B cell (primary cell): Measurements from ENCODE around the gene PROSER1. TPM values are rescaled to one million over a fixed set of nuclear protein-coding genes. Genes with fewer than 3 reads are reported as not detected.

ENCODE experiments used
- ATAC-seq: fragments of 200-7000 bp; cut with Tn5 transposase; one replicate; pipeline ENCODE4 v1.10.0; 2021; ENCODE audit warnings: low read depth, mild to moderate bottlenecking, moderate number of reproducible peaks, moderate library complexity
- CTCF ChIA-PET: fragments of 350-600 bp; sonication (Branson Sonifier 250); formaldehyde crosslinking; loops from one replicate; lab custom pipeline; 2021; ENCODE audit warnings: antibody characterized with exemption, inconsistent platforms; lab: Charles Lee
- POLR2A ChIA-PET: fragments of 350-600 bp; sonication (Branson Sonifier 250); formaldehyde crosslinking; loops from one replicate; lab custom pipeline; 2021; ENCODE audit warnings: antibody characterized with exemption; lab: Charles Lee
- DNase-seq: peaks from one replicate; pipeline ENCODE4 v3.0.0; 2013
- H2AFZ ChIP-seq: 2 replicates; pipeline ENCODE4 v1.6.1; 2012; ENCODE audit warnings: mild to moderate bottlenecking, low read depth, low read length; ENCODE audit not compliant: insufficient read depth, poor library complexity, severe bottlenecking
- H3K27ac ChIP-seq, 2 donors: 1 replicate in 1 of 2; 2 replicates in 1 of 2; pipeline ENCODE4 v1.5.1; 2012 to 2013; ENCODE audit warnings: low read length in 2 of 2, mild to moderate bottlenecking in 2 of 2, moderate library complexity in 1 of 2
- H3K27me3 ChIP-seq, 4 experiments: fragments of 200-600 bp in 1 of 4; sonication (generic) in 1 of 4; replicated peaks in 1 of 4; 1 replicate in 2 of 4; 2 replicates in 2 of 4; pipeline versions ENCODE4 v1.6.1 to v1.7.0; 2013 to 2016; ENCODE audit warnings: low read length in 3 of 4, mild to moderate bottlenecking in 2 of 4, mixed read lengths in 1 of 4, moderate library complexity in 1 of 4; ENCODE audit not compliant: insufficient read depth in 4 of 4, control insufficient read depth in 3 of 4; ENCODE audit errors: control extremely low read depth in 1 of 4
- H3K36me3 ChIP-seq, 2 experiments: replicated peaks in 1 of 2; 1 replicate in 1 of 2; 2 replicates in 1 of 2; pipeline versions ENCODE4 v1.6.1 to v1.7.1; 2013; ENCODE audit warnings: low read length in 1 of 2; ENCODE audit not compliant: insufficient read depth in 2 of 2, control insufficient read depth in 1 of 2; ENCODE audit errors: control extremely low read depth in 1 of 2, extremely low read depth in 1 of 2
- H3K4me1 ChIP-seq, 2 donors: fragments of 200-600 bp in 1 of 2; sonication (generic) in 1 of 2; 1 replicate in 1 of 2; 2 replicates in 1 of 2; pipeline versions ENCODE4 v1.5.1 to v1.6.1; 2013 to 2017; ENCODE audit warnings: low read length in 2 of 2; ENCODE audit not compliant: control insufficient read depth in 2 of 2, insufficient read depth in 2 of 2
- H3K4me2 ChIP-seq: replicated peaks from 2 replicates; pipeline ENCODE3; 2012; ENCODE audit warnings: mild to moderate bottlenecking, low read depth, low read length; ENCODE audit not compliant: poor library complexity, severe bottlenecking
- H3K4me3 ChIP-seq, 5 experiments: fragments of 200-600 bp in 1 of 5; sonication (generic) in 1 of 5; 1 replicate in 3 of 5; 2 replicates in 2 of 5; pipeline versions ENCODE4 v1.5.1 to v1.7.0; 2011 to 2016; ENCODE audit warnings: low read length in 4 of 5, mild to moderate bottlenecking in 4 of 5, low read depth in 2 of 5, control low read depth in 1 of 5, moderate library complexity in 1 of 5; ENCODE audit not compliant: insufficient read depth in 1 of 5; ENCODE audit errors: control extremely low read depth in 1 of 5, extremely low read depth in 1 of 5
- H3K79me2 ChIP-seq: fragments of 200-600 bp; sonication (generic); one replicate; pipeline ENCODE4 v1.6.0; 2016; ENCODE audit warnings: low read length; ENCODE audit not compliant: control insufficient read depth, insufficient read depth
- H3K9ac ChIP-seq: fragments of 200-600 bp; sonication (generic); 2 replicates; pipeline ENCODE4 v1.6.1; 2017; ENCODE audit warnings: mild to moderate bottlenecking, low read length, moderate library complexity
- H3K9me3 ChIP-seq, 3 donors: one replicate each; pipeline versions ENCODE4 v1.6.1 to v1.7.1; 2013; ENCODE audit warnings: low read length in 2 of 3; ENCODE audit not compliant: control insufficient read depth in 2 of 3, insufficient read depth in 1 of 3; ENCODE audit errors: control extremely low read depth in 1 of 3
- H4K20me1 ChIP-seq: 2 replicates; pipeline ENCODE4 v1.6.0; 2012; ENCODE audit warnings: mild to moderate bottlenecking, low read length; ENCODE audit not compliant: insufficient read depth, control insufficient read depth, poor library complexity, severe bottlenecking
- H3K27ac Mint-ChIP-seq: one replicate; pipeline ENCODE4 v1.8.0; 2021; ENCODE audit warnings: mixed read lengths
- H3K27me3 Mint-ChIP-seq: one replicate; pipeline ENCODE4 v1.8.0; 2021; ENCODE audit warnings: mixed read lengths
- H3K4me1 Mint-ChIP-seq: one replicate; pipeline ENCODE4 v1.8.0; 2021; ENCODE audit warnings: mixed read lengths
- H3K4me3 Mint-ChIP-seq: one replicate; pipeline ENCODE4 v1.8.0; 2021; ENCODE audit warnings: mixed read lengths
- H3K9me3 Mint-ChIP-seq: one replicate; pipeline ENCODE4 v1.8.0; 2022; ENCODE audit warnings: mixed read lengths; ENCODE audit not compliant: insufficient read depth
- EZH2 ChIP-seq: IDR thresholded peaks from 2 replicates; pipeline ENCODE4 v1.6.1; 2012; ENCODE audit warnings: borderline replicate concordance, low read depth, mild to moderate bottlenecking, moderate library complexity, low read length; ENCODE audit not compliant: insufficient read depth, poor library complexity, severe bottlenecking
- WGBS: methylation state at CpG from one replicate; pipeline ENCODE4 v1.1.5; 2013; ENCODE audit warnings: missing lambda C conversion rate; ENCODE audit not compliant: insufficient coverage; 5-methylcytosine and 5-hydroxymethylcytosine counted together
- intact Hi-C: fragments of 100-400 bp; cut with micrococcal nuclease; formaldehyde crosslinking; loops from one replicate; pipeline ENCODE4 v1.10.0; 2022
- polyA plus RNA-seq: library from polyadenylated mRNA; depleted of rRNA; stranded (reverse); fragments of >200 nt; gene quantifications from 2 replicates; pipeline ENCODE4 v1.2.3, GENCODE V29; 2012
- total RNA-seq, 2 donors: library from RNA; stranded (reverse); fragments of 120-200 nt in 1 of 2; gene quantifications; 1 replicate in 1 of 2; 2 replicates in 1 of 2; pipeline versions ENCODE4 v1.2.3 to v1.2.4, GENCODE V29; 2013 to 2022
- TF ChIP-seq, protein P1 (sequence below): fragments of 200-600 bp; IDR thresholded peaks from one replicate; pipeline ENCODE4 v1.8.0; 2022; ENCODE audit warnings: antibody characterized with exemption, mild to moderate bottlenecking

Gene PROSER1
- total and polyA plus RNA-seq, 2 donors (not counting 1 experiment from before 2014, with no cell fraction given): 18.1 to 63.5 TPM

DNA sequence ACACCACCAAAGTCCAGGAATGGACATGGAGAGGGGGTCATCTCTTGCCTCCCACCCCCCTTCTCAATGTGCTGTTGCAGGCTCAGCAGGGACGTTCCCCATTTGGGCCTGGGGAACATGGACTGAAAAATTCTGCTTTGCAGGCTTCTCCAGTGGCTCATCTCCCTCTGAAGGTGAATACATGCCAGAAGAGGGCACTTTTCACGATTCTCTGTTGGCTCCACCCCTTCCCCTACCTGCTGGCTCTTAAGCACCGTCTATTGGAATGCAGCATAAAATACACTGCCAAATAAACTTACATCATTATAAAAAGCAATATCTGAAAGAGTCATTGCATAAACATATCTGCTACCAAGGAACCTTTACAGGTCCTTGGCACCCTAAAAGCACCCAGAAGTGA is 36.1 kb upstream of the PROSER1 start:
- ChIA-PET POLR2A (no interaction called here), CTCF (no interaction called here)
- H2AFZ ChIP-seq: no peak overlapping the region
- H3K27ac ChIP-seq: no peak overlapping the region
- no peaks in the 10 kb centered on the region for H4K20me1 ChIP-seq
- intact Hi-C loops: no loop called here
- H3K36me3 ChIP-seq: no peaks in the 10 kb centered on the region
- no peak overlapping the region for H3K9ac ChIP-seq
- no peak for DNase-seq
- H3K4me3 Mint-ChIP-seq: no peak overlapping the region
- H3K27me3 Mint-ChIP-seq: peaks cover 41% of the 10 kb centered on the region
- TF ChIP-seq EZH2: no peak
- TF ChIP-seq, protein P1, sequence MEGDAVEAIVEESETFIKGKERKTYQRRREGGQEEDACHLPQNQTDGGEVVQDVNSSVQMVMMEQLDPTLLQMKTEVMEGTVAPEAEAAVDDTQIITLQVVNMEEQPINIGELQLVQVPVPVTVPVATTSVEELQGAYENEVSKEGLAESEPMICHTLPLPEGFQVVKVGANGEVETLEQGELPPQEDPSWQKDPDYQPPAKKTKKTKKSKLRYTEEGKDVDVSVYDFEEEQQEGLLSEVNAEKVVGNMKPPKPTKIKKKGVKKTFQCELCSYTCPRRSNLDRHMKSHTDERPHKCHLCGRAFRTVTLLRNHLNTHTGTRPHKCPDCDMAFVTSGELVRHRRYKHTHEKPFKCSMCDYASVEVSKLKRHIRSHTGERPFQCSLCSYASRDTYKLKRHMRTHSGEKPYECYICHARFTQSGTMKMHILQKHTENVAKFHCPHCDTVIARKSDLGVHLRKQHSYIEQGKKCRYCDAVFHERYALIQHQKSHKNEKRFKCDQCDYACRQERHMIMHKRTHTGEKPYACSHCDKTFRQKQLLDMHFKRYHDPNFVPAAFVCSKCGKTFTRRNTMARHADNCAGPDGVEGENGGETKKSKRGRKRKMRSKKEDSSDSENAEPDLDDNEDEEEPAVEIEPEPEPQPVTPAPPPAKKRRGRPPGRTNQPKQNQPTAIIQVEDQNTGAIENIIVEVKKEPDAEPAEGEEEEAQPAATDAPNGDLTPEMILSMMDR: no peak
- H3K4me2 ChIP-seq: no peak overlapping the region
- 65% methylated on average over 2 of the region's 3 CpGs for WGBS
- no peak for ATAC-seq
- H3K4me1 Mint-ChIP-seq: no peaks in the 10 kb centered on the region
- no peaks in the 10 kb centered on the region for H3K79me2 ChIP-seq
- H3K4me1 ChIP-seq: no peaks in the 10 kb centered on the region
- peaks cover 0 to 25% (median 14%) of the 10 kb centered on the region in 4 experiments for H3K27me3 ChIP-seq
- H3K4me3 ChIP-seq: no peak overlapping the region
- peaks cover 0 to 5% (median 0%) of the 10 kb centered on the region in 3 donors for H3K9me3 ChIP-seq
- H3K27ac Mint-ChIP-seq: no peak overlapping the region
- H3K9me3 Mint-ChIP-seq: no peaks in the 10 kb centered on the region

- WGBS: 100% methylated on average over 2 of the region's 2 CpGs
- DNase-seq (no peak), ATAC-seq (no peak)
- peaks cover 0 to 25% (median 14%) of the 10 kb centered on the region in 4 experiments for H3K27me3 ChIP-seq
- peaks cover 34% of the 10 kb centered on the region for H3K27me3 Mint-ChIP-seq
- H4K20me1 ChIP-seq: no peaks in the 10 kb centered on the region
- no peak overlapping the region for H2AFZ ChIP-seq
- TF ChIP-seq, protein P1: no peak
- no peak for TF ChIP-seq EZH2
- H3K4me2 ChIP-seq: no peak overlapping the region
- no peaks in the 10 kb centered on the region for H3K4me1 ChIP-seq
- ChIA-PET POLR2A (no interaction called here), CTCF (no interaction called here)
- no peak overlapping the region for H3K9ac ChIP-seq
- H3K9me3 ChIP-seq: peaks cover 0 to 5% (median 0%) of the 10 kb centered on the region in 3 donors
- H3K9me3 Mint-ChIP-seq: no peaks in the 10 kb centered on the region
- H3K36me3 ChIP-seq: no peaks in the 10 kb centered on the region
- H3K4me1 Mint-ChIP-seq: no peaks in the 10 kb centered on the region
- no peaks in the 10 kb centered on the region for H3K79me2 ChIP-seq
- H3K27ac ChIP-seq: no peak overlapping the region
- intact Hi-C loops: no loop called here
- no peak overlapping the region for H3K27ac Mint-ChIP-seq
- H3K4me3 ChIP-seq: no peak overlapping the region
- no peak overlapping the region for H3K4me3 Mint-ChIP-seq
Measured at GRCh38 chr13:39072842-39073241, 35.0 kb upstream of the PROSER1 start.
